WERI-Rb-1 (cell line): ENCODE measurements around the gene RFESD.
"Not testable (repeated sequence)": the region's sequence is repeated elsewhere in the genome, so short reads cannot be mapped to it uniquely, and the experiment has no call there.

ENCODE experiments used
- DNase-seq: peaks from one replicate; pipeline ENCODE4 v3.0.0-alpha.2; 2020
- H3K27ac ChIP-seq: fragments of 250-450 bp; sonication (Bioruptor Pico); 2 replicates; pipeline ENCODE4 v1.5.1; 2020; ENCODE audit warnings: mild to moderate bottlenecking, moderate library complexity
- H3K27me3 ChIP-seq: fragments of 250-450 bp; sonication (Bioruptor Pico); 2 replicates; pipeline ENCODE4 v1.5.1; 2021; ENCODE audit warnings: mild to moderate bottlenecking, low read depth, moderate library complexity; ENCODE audit not compliant: insufficient read depth, severe bottlenecking
- H3K36me3 ChIP-seq: fragments of 250-450 bp; sonication (Bioruptor Pico); 2 replicates; pipeline ENCODE4 v1.5.1; 2020; ENCODE audit warnings: mild to moderate bottlenecking, moderate library complexity
- H3K4me3 ChIP-seq: 2 replicates; pipeline ENCODE4 v1.5.1; 2011; ENCODE audit warnings: low read depth, mild to moderate bottlenecking, control low read depth, low read length
- H3K9me3 ChIP-seq: fragments of 250-450 bp; sonication (Bioruptor Pico); 2 replicates; pipeline ENCODE4 v1.5.1; 2021; ENCODE audit warnings: mild to moderate bottlenecking, moderate library complexity; ENCODE audit not compliant: severe bottlenecking
- CTCF ChIP-seq: IDR thresholded peaks from 2 replicates; pipeline ENCODE4 v1.5.1; 2011; ENCODE audit warnings: low read depth, mild to moderate bottlenecking, control low read depth, inconsistent platforms, low read length

The RFESD gene

GRCh38 chr5:95631255-95631958, 15.2 kb upstream of the RFESD start:
- Histone ChIP-seq H3K36me3 (no peaks in the 10 kb centered on the region), H3K4me3 (no peak overlapping the region), H3K27ac (no peak overlapping the region), H3K27me3 (no peaks in the 10 kb centered on the region), H3K9me3 (no peaks in the 10 kb centered on the region)
- TF ChIP-seq CTCF, result no peak
- DNase-seq, result no peak

GRCh38 chr5:95631991-95632675, 14.4 kb upstream of the RFESD start:
- TF ChIP-seq CTCF, result no peak
- Histone ChIP-seq H3K36me3 (no peaks in the 10 kb centered on the region), H3K4me3 (no peak overlapping the region), H3K9me3 (no peaks in the 10 kb centered on the region), H3K27ac (no peak overlapping the region), H3K27me3 (no peaks in the 10 kb centered on the region)
- no peak for DNase-seq

GRCh38 chr5:95632942-95633341, 13.6 kb upstream of the RFESD start:
- DNase-seq, H3K9me3 ChIP-seq, H3K27me3 ChIP-seq, H3K27ac ChIP-seq, H3K36me3 ChIP-seq, H3K4me3 ChIP-seq: not testable (repeated sequence)

GRCh38 chr5:95633671-95634070, 12.9 kb upstream of the RFESD start:
- no peaks in the 10 kb centered on the region for H3K9me3 ChIP-seq
- no peak overlapping the region for H3K4me3 ChIP-seq
- no peaks in the 10 kb centered on the region for H3K27me3 ChIP-seq
- no peak overlapping the region for H3K27ac ChIP-seq
- no peak for DNase-seq
- H3K36me3 ChIP-seq, result no peaks in the 10 kb centered on the region
- no peak for TF ChIP-seq CTCF

GRCh38 chr5:95634081-95634480, 12.5 kb upstream of the RFESD start:
- H3K9me3 ChIP-seq, result no peaks in the 10 kb centered on the region
- DNase-seq, result no peak
- TF ChIP-seq CTCF, result no peak
- H3K36me3 ChIP-seq, result no peaks in the 10 kb centered on the region
- H3K27ac ChIP-seq, result no peak overlapping the region
- no peak overlapping the region for H3K4me3 ChIP-seq
- no peaks in the 10 kb centered on the region for H3K27me3 ChIP-seq

GRCh38 chr5:95638632-95639031, 7.9 kb upstream of the RFESD start:
- Histone ChIP-seq H3K27me3 (no peaks in the 10 kb centered on the region), H3K27ac (no peak overlapping the region), H3K36me3 (no peaks in the 10 kb centered on the region), H3K9me3 (no peaks in the 10 kb centered on the region), H3K4me3 (no peak overlapping the region)
- no peak for TF ChIP-seq CTCF
- DNase-seq, result no peak
